ENCODE results near the gene ZBTB24.

GRCh38 chr6:109472132-109472995, 10.7 kb downstream of the ZBTB24 start:
- no peak for TF ChIP-seq CTCF (conservative IDR thresholded peaks at IDR 0.05 in 1 of 2, IDR thresholded peaks at IDR 0.05 in 1 of 2; ENCODE audit: extremely low read depth in 1 of 2, insufficient read depth in 1 of 2, low read depth in 1 of 2, low read length in 2 of 2)
- no peak for TF ChIP-seq EZH2 (IDR thresholded peaks at IDR 0.05; ENCODE audit: borderline replicate concordance, low read length)

Measured in mammary epithelial cell (primary cell).